HAP-1 (cell line): ENCODE measurements around the gene LCE4A.
"Not testable (repeated sequence)": the region's sequence is repeated elsewhere in the genome, so short reads cannot be mapped to it uniquely, and the experiment has no call there.

ENCODE experiments used
- DNase-seq, 2 experiments: peaks; one replicate each; pipeline ENCODE4 v3.0.0-alpha.2; 2016 to 2020; ENCODE audit warnings: low spot score in 2 of 2
- H3K27me3 ChIP-seq: fragments of 250-450 bp; sonication (Bioruptor Pico); 2 replicates; pipeline ENCODE4 v1.5.1; 2020; ENCODE audit warnings: low read depth, mild to moderate bottlenecking, moderate library complexity
- H3K36me3 ChIP-seq: fragments of 250-450 bp; sonication (Bioruptor Pico); replicated peaks from 2 replicates; pipeline ENCODE4 v1.5.1; 2020; ENCODE audit warnings: mild to moderate bottlenecking
- H3K4me1 ChIP-seq: fragments of 250-450 bp; sonication (Bioruptor Pico); 2 replicates; pipeline ENCODE4 v1.5.1; 2020; ENCODE audit warnings: mild to moderate bottlenecking
- H3K4me3 ChIP-seq: fragments of 250-450 bp; sonication (Bioruptor Pico); 2 replicates; pipeline ENCODE4 v1.5.1; 2020; ENCODE audit warnings: mild to moderate bottlenecking, moderate library complexity
- H3K9me3 ChIP-seq: fragments of 250-450 bp; sonication (Bioruptor Pico); 2 replicates; pipeline ENCODE4 v1.5.1; 2020; ENCODE audit warnings: mild to moderate bottlenecking, moderate library complexity
- in situ Hi-C: fragments of 300-500 bp; cut with MboI; formaldehyde crosslinking; loops from 3 replicates; pipeline ENCODE4 v1.14.3; 2020; ENCODE audit warnings: low sequenced_read_pairs, inconsistent platforms, mixed read lengths

The LCE4A gene, protein sequence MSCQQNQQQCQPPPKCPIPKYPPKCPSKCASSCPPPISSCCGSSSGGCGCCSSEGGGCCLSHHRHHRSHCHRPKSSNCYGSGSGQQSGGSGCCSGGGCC

DNA sequence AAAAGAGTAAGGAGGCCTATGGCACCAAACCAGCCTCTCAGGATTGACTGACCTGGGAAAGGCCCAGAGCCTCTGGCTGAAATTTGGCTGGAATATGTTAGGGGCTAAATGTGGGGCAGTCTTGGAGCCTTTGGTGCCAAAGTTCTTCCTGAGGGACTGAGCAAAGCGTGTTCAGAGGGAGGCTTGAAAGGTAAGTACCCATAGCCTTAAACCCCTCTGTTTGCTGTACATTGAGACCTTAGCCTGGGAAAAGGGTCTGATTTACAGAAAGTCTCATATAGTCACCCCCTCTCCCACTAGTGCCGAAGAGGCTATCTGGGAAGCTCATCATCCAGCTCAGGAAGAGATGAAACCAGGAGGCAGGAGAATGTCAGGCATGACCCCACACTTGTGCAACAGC is at the start of gene LCE4A:
Gene LCE4A (plus strand): TSS at position 301 of the 400 bp plus-strand sequence. CDS start 916 bp downstream, outside the sequence.
- Histone ChIP-seq H3K36me3 (no peaks in the 10 kb centered on the region), H3K9me3 (no peaks in the 10 kb centered on the region), H3K4me3 (no peak within 1 kb of the TSS), H3K4me1 (no peaks in the 10 kb centered on the region), H3K27me3 (no peaks in the 10 kb centered on the region)
- in situ Hi-C loops: no loop called here
- DNase-seq: no peak

DNA sequence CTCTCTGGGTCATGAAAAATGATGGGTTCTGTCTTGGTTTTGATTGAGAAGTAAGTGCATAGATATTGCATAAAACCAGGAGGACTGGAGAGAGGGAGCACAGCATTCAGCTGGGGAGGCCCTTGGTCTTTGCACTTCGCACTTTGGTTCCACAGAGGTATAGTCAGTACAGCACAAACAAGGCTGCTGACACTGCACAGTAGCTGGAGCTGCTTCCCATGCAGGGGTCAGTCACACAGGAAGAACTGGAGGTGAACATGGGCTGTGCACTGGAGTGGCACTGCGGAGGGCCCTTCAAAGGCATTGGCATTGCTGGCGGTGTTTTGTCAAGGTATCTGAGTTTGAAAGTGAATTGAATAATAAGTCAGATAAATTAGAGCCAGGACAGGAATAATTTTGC is 49.3 kb upstream of the LCE4A start:
- Histone ChIP-seq H3K9me3 (no peaks in the 10 kb centered on the region), H3K4me3 (no peak overlapping the region), H3K27me3 (no peaks in the 10 kb centered on the region), H3K36me3 (no peaks in the 10 kb centered on the region), H3K4me1 (no peaks in the 10 kb centered on the region)
- DNase-seq: no peak
- in situ Hi-C loops: no loop called here

DNA sequence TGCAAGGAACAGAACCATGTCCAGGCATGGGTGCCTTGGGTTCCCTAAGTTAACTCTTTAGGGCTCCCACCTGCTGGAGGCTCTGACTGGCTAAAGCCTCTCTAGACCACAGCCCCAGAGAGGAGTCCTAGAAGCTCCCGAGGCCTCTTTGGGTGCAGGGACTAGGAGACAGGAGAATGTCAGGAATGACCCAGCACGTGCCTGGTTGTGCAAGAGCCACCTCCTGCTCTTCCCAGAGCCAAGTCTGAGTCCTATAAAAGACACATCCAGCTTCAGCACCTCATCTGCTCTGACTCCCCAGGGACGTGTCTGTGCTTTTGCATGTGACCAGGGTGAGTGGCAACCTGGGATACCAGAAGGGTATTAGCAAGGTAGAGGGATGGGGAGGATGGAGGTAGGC is 44.9 kb upstream of the LCE4A start, which contains the start of gene LCE2D:
Gene LCE2D (plus strand): TSS at position 283 of the 400 bp plus-strand sequence. CDS start 726 bp downstream, outside the sequence.
- no peaks in the 10 kb centered on the region for H3K9me3 ChIP-seq
- DNase-seq: no peak
- in situ Hi-C loops: no loop called here
- H3K4me1 ChIP-seq: no peaks in the 10 kb centered on the region
- H3K4me3 ChIP-seq: no peak within 1 kb of the TSS
- H3K27me3 ChIP-seq: no peaks in the 10 kb centered on the region
- H3K36me3 ChIP-seq: no peaks in the 10 kb centered on the region

DNA sequence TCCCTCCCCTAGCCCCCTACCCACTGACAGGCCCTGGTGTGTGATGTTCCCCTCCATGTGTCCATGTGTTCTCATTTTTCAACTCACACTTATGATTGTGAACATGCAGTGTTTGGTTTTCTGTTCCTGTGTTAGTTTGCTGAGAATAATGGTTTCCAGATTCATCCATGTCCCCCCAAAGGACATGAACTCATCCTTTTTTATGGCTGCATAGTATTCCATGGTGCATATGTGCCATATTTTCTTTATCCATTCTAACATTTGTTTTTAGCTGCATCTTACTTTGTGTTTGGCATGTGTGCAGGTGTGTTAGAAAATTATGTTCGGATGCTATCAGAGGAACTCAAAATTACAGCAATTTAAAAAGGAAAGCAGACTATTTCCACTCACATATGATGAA is 41.8 kb upstream of the LCE4A start:
- H3K36me3 ChIP-seq, H3K4me3 ChIP-seq, in situ Hi-C loops, H3K4me1 ChIP-seq, H3K27me3 ChIP-seq, H3K9me3 ChIP-seq, DNase-seq: not testable (repeated sequence)

DNA sequence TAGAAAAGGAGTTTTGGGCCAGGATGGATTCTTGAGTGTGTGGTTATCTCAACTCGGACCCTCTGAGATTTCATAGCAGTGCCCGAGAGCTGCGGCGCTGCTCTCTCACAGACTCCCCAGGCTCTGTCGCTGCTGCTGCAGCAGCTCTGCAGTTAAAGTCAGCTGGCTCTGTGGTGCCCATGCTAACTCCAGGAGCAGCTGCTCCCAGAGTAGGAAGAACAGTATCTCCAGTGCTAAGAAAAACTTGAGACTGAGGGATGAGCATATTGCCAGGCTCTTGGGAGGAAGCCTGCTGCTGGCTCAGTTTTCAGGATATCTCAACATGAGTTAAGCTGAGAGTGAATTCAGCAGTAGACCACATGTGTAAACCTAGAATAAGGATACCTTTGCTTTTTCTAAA is 40.3 kb upstream of the LCE4A start:
- Histone ChIP-seq H3K4me3 (no peak overlapping the region), H3K27me3 (no peaks in the 10 kb centered on the region), H3K4me1 (no peaks in the 10 kb centered on the region), H3K36me3 (no peaks in the 10 kb centered on the region), H3K9me3 (no peaks in the 10 kb centered on the region)
- DNase-seq: no peak
- in situ Hi-C loops: no loop called here

DNA sequence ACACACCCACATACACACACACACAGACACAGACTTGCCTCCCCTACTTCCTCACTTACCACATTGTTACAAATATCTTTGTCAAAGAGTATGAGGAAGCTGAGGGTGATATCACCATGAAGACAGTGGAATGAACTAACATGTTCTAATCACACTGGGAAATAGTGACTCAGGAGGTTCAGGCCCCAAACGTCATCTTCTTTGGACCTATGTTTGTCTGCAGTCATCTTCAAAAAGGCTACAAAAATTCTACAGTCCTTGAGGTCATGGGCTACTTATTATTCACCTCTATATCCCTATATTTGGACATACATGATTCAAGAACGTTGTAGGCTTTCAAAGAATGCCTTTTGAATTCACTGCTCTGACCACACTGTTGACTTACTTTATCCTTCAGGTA is 34.9 kb upstream of the LCE4A start:
- H3K36me3 ChIP-seq: no peaks in the 10 kb centered on the region
- no peaks in the 10 kb centered on the region for H3K27me3 ChIP-seq
- no peak for DNase-seq
- H3K4me3 ChIP-seq: no peak overlapping the region
- in situ Hi-C loops: no loop called here
- no peaks in the 10 kb centered on the region for H3K9me3 ChIP-seq
- H3K4me1 ChIP-seq: no peaks in the 10 kb centered on the region

DNA sequence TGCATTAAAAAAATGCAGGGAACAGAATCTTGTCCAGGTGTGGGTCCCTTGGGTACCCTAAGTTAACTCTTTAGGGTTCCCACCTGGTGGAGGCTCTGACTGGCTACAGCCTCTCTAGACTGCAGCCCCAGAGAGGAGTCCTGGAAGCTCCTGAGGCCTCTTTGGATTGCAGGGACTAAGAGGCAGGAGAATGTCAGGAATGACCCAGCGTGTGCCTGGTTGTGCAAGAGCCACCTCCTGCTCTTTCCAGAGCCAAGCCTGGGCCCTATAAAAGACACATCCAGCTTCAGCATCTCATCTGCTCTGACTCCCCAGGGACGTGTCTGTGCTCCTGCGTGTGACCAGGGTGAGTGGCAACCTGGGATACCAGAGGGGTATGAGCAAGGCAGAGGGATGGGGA is 33.0 kb upstream of the LCE4A start, which contains the start of gene LCE2C:
Gene LCE2C (plus strand): TSS at position 297 of the 400 bp plus-strand sequence. CDS start 737 bp downstream, outside the sequence.
- H3K4me3 ChIP-seq, H3K36me3 ChIP-seq, H3K4me1 ChIP-seq, in situ Hi-C loops, H3K27me3 ChIP-seq, DNase-seq, H3K9me3 ChIP-seq: not testable (repeated sequence)

DNA sequence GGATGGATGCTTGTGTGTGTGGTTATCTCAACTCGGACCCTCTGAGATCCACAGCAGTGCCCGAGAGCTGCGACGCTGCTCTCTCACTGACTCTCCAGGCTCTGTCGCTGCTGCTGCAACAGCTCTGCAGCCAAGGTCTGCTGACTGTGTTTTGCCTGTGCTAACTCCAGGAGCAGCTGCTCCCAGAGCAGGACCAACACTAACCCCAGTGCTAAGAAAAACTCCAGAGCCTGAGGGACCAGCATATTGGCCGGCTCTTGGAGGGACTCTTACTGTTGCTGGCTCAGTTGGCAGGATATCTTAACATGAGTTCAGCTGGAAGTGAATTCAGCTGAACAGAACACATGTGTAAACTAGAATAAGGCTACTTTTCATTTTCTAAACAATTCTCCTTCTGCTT is 28.5 kb upstream of the LCE4A start:
- Histone ChIP-seq H3K4me3 (no peak overlapping the region), H3K36me3 (no peaks in the 10 kb centered on the region), H3K27me3 (peaks cover 4% of the 10 kb centered on the region; the same call in 1 of the 2 replicates), H3K4me1 (no peaks in the 10 kb centered on the region), H3K9me3 (no peaks in the 10 kb centered on the region)
- DNase-seq: no peak
- in situ Hi-C loops: no loop called here

DNA sequence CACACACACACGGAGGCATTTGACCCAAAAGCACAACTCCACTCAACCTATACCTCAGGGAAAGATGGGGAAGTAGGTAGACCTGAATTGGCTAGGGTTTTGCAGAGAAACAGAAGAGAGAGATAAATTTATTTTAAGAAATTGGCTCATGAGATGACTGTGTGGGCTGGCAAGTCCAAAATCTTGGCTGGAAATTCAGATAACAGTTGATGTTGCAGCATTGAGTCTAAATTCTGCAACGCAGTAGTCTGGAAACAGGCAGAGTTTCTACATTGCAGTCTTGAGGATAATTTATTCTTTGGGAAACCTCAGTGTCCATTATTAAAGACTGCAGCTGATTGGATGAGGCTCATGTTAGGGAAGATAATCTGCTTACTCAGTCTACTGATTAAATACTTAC is 26.3 kb upstream of the LCE4A start:
- Histone ChIP-seq H3K27me3 (peaks cover 4% of the 10 kb centered on the region; the same call in 1 of the 2 replicates), H3K9me3 (no peaks in the 10 kb centered on the region), H3K4me3 (no peak overlapping the region), H3K36me3 (no peaks in the 10 kb centered on the region), H3K4me1 (no peaks in the 10 kb centered on the region)
- in situ Hi-C loops: no loop called here
- no peak for DNase-seq

DNA sequence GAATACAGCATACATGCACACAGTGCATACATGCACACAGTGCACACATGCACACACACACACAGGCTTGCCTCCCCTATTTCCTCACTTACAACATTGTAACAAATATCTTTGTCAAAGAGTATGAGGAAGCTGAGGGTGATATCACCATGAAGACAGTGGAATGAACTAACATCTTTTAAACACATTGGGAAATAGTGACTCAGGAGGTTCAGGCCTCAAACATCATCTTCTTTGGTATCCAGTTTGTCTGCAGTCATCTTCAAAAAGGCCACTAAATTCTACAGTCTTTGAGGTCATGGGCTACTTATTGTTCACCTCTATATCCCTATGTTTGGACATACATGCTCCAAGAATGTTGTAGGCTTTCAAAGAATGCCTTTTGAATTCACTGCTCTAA is 24.1 kb upstream of the LCE4A start:
- Histone ChIP-seq H3K36me3 (no peaks in the 10 kb centered on the region), H3K27me3 (peaks cover 4% of the 10 kb centered on the region; the same call in 1 of the 2 replicates), H3K4me3 (no peak overlapping the region), H3K9me3 (no peaks in the 10 kb centered on the region), H3K4me1 (no peaks in the 10 kb centered on the region)
- in situ Hi-C loops: no loop called here
- no peak for DNase-seq

DNA sequence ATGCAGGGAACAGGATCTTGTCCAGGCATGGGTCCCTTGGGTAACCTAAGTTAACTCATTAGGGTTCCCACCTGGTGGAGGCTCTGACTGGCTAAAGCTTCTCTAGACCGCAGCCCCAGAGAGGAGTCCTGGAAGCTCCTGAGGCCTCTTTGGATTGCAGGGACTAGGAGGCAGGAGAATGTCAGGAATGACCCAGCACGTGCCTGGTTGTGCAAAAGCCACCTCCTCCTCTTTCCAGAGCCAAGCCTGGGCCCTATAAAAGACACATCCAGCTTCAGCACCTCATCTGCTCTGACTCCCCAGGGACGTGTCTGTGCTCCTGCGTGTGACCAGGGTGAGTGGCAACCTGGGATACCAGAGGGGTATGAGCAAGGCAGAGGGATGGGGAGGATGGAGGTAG is 22.1 kb upstream of the LCE4A start, which contains the start of gene LCE2B:
Gene LCE2B (plus strand): TSS at position 301 of the 400 bp plus-strand sequence. CDS start 721 bp downstream, outside the sequence.
- in situ Hi-C loops: not testable (repeated sequence)

DNA sequence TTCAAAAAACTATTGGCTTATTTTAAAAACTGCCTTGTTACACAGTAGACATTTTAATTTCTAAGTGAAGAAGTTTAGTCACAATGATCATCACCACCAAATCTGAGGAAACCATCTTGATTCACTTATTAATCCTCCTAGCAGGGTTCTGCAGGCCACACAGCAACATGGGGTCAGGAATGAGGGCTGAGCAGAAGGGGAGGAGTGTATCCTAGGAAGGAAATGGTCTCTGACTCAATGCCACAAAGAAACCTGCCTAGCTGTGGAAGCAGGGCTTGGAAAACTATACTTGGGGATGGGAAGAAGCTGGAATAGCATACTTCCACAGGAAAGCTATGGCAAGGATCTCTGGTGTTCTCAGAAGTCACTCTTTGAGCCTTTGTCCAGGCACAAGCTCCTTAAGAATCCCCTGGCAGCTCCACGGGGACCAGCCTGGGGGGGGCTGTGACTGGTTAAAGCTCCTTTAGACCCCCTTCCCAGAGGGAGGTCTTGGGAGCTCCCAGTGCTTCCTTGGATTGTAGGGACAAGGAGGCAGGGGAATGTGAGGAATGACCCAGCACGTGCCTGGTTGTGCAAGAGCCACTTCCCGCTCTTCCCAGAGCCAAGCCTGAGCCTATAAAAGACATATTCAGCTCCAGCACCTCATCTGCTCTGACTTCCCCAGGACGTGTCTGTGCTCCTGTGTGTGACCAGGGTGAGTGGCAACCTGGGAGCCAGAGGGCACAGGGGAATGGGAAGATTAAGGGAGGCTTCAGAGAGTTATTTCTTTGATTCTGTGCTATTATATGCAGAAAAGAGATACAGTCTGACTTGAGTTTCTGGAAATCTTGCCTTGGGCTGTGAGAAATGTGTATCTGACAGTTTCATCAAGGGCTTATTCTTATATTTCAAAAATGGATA is 10.0 kb upstream of the LCE4A start, which contains the start of gene LCE2A:
Gene LCE2A (plus strand): TSS at position 645 of the 900 bp plus-strand sequence. CDS start 557 bp downstream, outside the sequence.
- H3K4me3 ChIP-seq: no peak within 1 kb of the TSS
- in situ Hi-C loops: no loop called here
- no peaks in the 10 kb centered on the region for H3K27me3 ChIP-seq
- no peaks in the 10 kb centered on the region for H3K9me3 ChIP-seq
- no peak for DNase-seq
- no peaks in the 10 kb centered on the region for H3K36me3 ChIP-seq
- no peaks in the 10 kb centered on the region for H3K4me1 ChIP-seq

More for the DNA sequence above, 22.1 kb upstream of the LCE4A start, which contains the start of gene LCE2B:
- not testable (repeated sequence) for H3K9me3 ChIP-seq, H3K27me3 ChIP-seq, H3K4me1 ChIP-seq, H3K4me3 ChIP-seq, H3K36me3 ChIP-seq, DNase-seq

DNA sequence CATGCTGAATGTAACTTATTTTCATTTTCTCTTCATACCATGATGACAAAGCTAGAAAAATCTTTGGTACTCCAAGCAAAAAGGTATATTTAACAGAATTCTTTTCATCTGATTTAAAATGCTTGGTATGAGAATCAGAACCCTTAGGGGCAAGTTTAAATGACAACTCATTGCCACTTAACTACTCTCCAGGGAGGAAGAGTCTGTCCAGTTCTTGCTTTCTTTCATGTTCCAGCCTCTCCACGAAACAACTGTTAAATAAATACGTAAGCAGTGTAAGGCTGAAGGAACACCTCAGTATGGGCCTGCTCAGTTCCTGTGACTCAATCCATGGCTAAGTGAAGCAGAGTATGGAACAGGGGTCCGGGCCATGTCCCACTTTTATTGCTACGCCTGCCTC is 8.2 kb upstream of the LCE4A start:
- Histone ChIP-seq H3K9me3 (no peaks in the 10 kb centered on the region), H3K27me3 (no peaks in the 10 kb centered on the region), H3K4me1 (no peaks in the 10 kb centered on the region), H3K36me3 (no peaks in the 10 kb centered on the region), H3K4me3 (no peak overlapping the region)
- no peak for DNase-seq
- in situ Hi-C loops: no loop called here

DNA sequence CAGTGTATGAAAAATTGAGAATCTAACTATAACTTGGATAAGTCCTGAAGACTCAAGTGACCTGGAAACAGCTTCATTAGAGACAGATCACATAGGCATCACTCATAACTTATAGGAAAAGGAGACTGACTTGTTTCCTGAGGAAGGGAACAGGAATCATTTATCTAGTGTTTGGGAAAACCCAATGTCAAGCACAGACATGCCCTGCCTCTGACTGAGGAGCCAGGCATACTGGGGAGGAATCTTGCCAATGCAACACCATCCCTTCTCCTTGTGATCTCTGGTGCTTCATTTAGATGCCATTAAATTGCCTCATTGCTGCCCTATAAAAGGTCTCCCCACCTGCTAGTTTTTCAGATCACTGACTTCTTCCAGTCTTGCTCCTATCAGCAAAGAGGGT is 10.3 kb downstream of the LCE4A start:
- in situ Hi-C loops: no loop called here
- H3K9me3 ChIP-seq: no peaks in the 10 kb centered on the region
- no peaks in the 10 kb centered on the region for H3K27me3 ChIP-seq
- no peak for DNase-seq
- no peaks in the 10 kb centered on the region for H3K36me3 ChIP-seq
- H3K4me1 ChIP-seq: no peaks in the 10 kb centered on the region
- no peak overlapping the region for H3K4me3 ChIP-seq
